ENCODE measurements around the gene OLFM4.

The OLFM4 gene

DNA sequence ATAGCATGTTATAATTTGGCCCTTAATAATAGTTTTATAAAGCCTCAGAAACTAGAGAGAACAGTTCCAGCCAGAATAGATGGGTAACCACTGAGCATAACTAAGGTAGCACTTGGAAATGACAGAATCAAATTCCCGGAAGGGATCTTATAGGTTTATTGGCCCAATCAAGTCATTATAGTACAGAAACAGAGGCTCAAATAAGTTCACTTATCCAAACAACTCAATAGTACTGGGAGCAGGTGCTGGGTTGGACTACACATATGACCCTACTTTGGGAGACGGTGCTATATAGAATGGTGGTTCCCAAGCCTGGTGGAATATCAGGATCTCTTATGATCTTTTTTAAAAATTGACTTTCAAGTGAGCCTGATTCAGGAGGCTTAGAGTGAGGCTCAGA, 32.7 kb upstream of the OLFM4 start:
- H3K9me3 ChIP-seq (ENCODE audit: control insufficient read depth, insufficient read depth, low read depth, low read length) = no peaks in the 10 kb centered on the region
- no peak for TF ChIP-seq ZNF404 (tag by site-specific recombination; IDR thresholded peaks at IDR 0.05)
- TF ChIP-seq ZNF114 (tag by site-specific recombination; IDR thresholded peaks at IDR 0.05) = no peak
- TF ChIP-seq ZNF658 (tag by site-specific recombination; IDR thresholded peaks at IDR 0.05) = no peak
- TF ChIP-seq ZNF510 (tag by site-specific recombination; IDR thresholded peaks at IDR 0.05; ENCODE audit: insufficient replicate concordance) = no peak
- TF ChIP-seq ZNF174 (tag by site-specific recombination; IDR thresholded peaks at IDR 0.05) = no peak
- TF ChIP-seq ZFP3 (tag by site-specific recombination; IDR thresholded peaks at IDR 0.05; ENCODE audit: low read depth) = no peak
- TF ChIP-seq ZNF248 (tag by site-specific recombination; IDR thresholded peaks at IDR 0.05) = no peak
- TF ChIP-seq, protein P1, sequence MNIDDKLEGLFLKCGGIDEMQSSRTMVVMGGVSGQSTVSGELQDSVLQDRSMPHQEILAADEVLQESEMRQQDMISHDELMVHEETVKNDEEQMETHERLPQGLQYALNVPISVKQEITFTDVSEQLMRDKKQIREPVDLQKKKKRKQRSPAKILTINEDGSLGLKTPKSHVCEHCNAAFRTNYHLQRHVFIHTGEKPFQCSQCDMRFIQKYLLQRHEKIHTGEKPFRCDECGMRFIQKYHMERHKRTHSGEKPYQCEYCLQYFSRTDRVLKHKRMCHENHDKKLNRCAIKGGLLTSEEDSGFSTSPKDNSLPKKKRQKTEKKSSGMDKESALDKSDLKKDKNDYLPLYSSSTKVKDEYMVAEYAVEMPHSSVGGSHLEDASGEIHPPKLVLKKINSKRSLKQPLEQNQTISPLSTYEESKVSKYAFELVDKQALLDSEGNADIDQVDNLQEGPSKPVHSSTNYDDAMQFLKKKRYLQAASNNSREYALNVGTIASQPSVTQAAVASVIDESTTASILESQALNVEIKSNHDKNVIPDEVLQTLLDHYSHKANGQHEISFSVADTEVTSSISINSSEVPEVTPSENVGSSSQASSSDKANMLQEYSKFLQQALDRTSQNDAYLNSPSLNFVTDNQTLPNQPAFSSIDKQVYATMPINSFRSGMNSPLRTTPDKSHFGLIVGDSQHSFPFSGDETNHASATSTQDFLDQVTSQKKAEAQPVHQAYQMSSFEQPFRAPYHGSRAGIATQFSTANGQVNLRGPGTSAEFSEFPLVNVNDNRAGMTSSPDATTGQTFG (tag by site-specific recombination; IDR thresholded peaks at IDR 0.05; ENCODE audit: borderline replicate concordance) = no peak
- TF ChIP-seq ZNF10 (tag by site-specific recombination; IDR thresholded peaks at IDR 0.05) = no peak
- no peak for TF ChIP-seq HOXC10 (CRISPR knock-in tag; IDR thresholded peaks at IDR 0.05)
- TF ChIP-seq ZBTB8A (tag by site-specific recombination; IDR thresholded peaks at IDR 0.05) = no peak
- no peak for TF ChIP-seq ZNF560 (tag by site-specific recombination; IDR thresholded peaks at IDR 0.05; ENCODE audit: borderline replicate concordance)
- no peak for TF ChIP-seq ZNF274 (IDR thresholded peaks at IDR 0.05; ENCODE audit: low read length)
- no peak for TF ChIP-seq ZNF274 (tag by site-specific recombination; IDR thresholded peaks at IDR 0.05; ENCODE audit: borderline replicate concordance)
- TF ChIP-seq, protein P2, sequence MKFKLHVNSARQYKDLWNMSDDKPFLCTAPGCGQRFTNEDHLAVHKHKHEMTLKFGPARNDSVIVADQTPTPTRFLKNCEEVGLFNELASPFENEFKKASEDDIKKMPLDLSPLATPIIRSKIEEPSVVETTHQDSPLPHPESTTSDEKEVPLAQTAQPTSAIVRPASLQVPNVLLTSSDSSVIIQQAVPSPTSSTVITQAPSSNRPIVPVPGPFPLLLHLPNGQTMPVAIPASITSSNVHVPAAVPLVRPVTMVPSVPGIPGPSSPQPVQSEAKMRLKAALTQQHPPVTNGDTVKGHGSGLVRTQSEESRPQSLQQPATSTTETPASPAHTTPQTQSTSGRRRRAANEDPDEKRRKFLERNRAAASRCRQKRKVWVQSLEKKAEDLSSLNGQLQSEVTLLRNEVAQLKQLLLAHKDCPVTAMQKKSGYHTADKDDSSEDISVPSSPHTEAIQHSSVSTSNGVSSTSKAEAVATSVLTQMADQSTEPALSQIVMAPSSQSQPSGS (tag by site-specific recombination; IDR thresholded peaks at IDR 0.05; ENCODE audit: low read depth) = no peak
- TF ChIP-seq, protein P3, sequence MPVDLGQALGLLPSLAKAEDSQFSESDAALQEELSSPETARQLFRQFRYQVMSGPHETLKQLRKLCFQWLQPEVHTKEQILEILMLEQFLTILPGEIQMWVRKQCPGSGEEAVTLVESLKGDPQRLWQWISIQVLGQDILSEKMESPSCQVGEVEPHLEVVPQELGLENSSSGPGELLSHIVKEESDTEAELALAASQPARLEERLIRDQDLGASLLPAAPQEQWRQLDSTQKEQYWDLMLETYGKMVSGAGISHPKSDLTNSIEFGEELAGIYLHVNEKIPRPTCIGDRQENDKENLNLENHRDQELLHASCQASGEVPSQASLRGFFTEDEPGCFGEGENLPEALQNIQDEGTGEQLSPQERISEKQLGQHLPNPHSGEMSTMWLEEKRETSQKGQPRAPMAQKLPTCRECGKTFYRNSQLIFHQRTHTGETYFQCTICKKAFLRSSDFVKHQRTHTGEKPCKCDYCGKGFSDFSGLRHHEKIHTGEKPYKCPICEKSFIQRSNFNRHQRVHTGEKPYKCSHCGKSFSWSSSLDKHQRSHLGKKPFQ (tag by site-specific recombination; IDR thresholded peaks at IDR 0.05) = no peak
- TF ChIP-seq, protein P4, sequence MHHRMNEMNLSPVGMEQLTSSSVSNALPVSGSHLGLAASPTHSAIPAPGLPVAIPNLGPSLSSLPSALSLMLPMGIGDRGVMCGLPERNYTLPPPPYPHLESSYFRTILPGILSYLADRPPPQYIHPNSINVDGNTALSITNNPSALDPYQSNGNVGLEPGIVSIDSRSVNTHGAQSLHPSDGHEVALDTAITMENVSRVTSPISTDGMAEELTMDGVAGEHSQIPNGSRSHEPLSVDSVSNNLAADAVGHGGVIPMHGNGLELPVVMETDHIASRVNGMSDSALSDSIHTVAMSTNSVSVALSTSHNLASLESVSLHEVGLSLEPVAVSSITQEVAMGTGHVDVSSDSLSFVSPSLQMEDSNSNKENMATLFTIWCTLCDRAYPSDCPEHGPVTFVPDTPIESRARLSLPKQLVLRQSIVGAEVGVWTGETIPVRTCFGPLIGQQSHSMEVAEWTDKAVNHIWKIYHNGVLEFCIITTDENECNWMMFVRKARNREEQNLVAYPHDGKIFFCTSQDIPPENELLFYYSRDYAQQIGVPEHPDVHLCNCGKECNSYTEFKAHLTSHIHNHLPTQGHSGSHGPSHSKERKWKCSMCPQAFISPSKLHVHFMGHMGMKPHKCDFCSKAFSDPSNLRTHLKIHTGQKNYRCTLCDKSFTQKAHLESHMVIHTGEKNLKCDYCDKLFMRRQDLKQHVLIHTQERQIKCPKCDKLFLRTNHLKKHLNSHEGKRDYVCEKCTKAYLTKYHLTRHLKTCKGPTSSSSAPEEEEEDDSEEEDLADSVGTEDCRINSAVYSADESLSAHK (tag by site-specific recombination; IDR thresholded peaks at IDR 0.05) = no peak
- no peak for TF ChIP-seq TCF7L2 (IDR thresholded peaks at IDR 0.05; ENCODE audit: borderline replicate concordance, low read depth, low read length)
- no peak for TF ChIP-seq ZNF670 (tag by site-specific recombination; IDR thresholded peaks at IDR 0.05; ENCODE audit: low read depth)
- no peak for TF ChIP-seq ZNF157 (tag by site-specific recombination; IDR thresholded peaks at IDR 0.05)
- ChIA-PET POLR2A (no interaction called here), CTCF (no interaction called here)
- H3K36me3 ChIP-seq (ENCODE audit: control insufficient read depth in 2 of 2, insufficient read depth in 1 of 2, low read length in 2 of 2) = no peaks in the 10 kb centered on the region
- H3K4me3 ChIP-seq (ENCODE audit: low read depth, low read length) = no peak overlapping the region
- no peak overlapping the region for H3K27ac ChIP-seq (ENCODE audit: extremely low read depth, low read depth, low read length)
- H3K4me1 ChIP-seq (ENCODE audit: control insufficient read depth, insufficient read depth, low read length) = no peaks in the 10 kb centered on the region

All from HEK293 (cell line).